Rectal smooth muscle tissue (tissue), 1 donor: Measurements from ENCODE around the gene KMT2E.

Experiments
- H3K27ac ChIP-seq: one replicate; pipeline ENCODE4 v1.7.0; 2013; ENCODE audit warnings: low read depth, low read length, inconsistent platforms
- H3K27me3 ChIP-seq: one replicate; pipeline ENCODE4 v1.7.0; 2013; ENCODE audit warnings: low read length; ENCODE audit not compliant: control insufficient read depth, insufficient read depth
- H3K36me3 ChIP-seq: one replicate; pipeline ENCODE4 v1.7.0; 2013; ENCODE audit warnings: low read length; ENCODE audit not compliant: control insufficient read depth, insufficient read depth
- H3K4me1 ChIP-seq: one replicate; pipeline ENCODE4 v1.7.0; 2013; ENCODE audit warnings: low read length; ENCODE audit not compliant: control insufficient read depth, insufficient read depth
- H3K4me3 ChIP-seq: one replicate; pipeline ENCODE4 v1.7.0; 2013; ENCODE audit warnings: low read length
- H3K9ac ChIP-seq: one replicate; pipeline ENCODE4 v1.7.0; 2013; ENCODE audit warnings: low read length

The KMT2E gene

DNA sequence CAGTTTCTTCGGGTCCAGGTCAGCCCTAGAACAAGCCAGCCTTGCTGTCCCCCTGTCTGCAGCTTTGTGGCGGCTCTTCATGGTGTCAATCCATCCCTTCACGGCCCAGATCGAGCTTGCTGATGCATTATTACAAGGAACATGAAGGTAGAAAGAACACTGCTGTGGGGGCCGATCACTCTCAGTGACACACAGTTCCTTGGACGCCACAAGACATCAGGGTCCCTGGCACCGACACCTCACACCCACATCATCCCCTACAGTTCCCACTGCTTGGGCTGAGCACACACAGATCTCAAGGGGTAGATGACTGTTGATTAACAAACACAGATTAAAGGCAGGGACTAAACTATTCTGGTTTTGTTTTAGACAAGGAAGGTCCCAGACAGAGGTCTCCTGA is 119.4 kb downstream of the KMT2E start:
- Histone ChIP-seq H3K27ac (no peak overlapping the region), H3K27me3 (no peaks in the 10 kb centered on the region), H3K36me3 (peaks cover 4% of the 10 kb centered on the region), H3K9ac (no peak overlapping the region), H3K4me1 (no peaks in the 10 kb centered on the region), H3K4me3 (no peak overlapping the region)

DNA sequence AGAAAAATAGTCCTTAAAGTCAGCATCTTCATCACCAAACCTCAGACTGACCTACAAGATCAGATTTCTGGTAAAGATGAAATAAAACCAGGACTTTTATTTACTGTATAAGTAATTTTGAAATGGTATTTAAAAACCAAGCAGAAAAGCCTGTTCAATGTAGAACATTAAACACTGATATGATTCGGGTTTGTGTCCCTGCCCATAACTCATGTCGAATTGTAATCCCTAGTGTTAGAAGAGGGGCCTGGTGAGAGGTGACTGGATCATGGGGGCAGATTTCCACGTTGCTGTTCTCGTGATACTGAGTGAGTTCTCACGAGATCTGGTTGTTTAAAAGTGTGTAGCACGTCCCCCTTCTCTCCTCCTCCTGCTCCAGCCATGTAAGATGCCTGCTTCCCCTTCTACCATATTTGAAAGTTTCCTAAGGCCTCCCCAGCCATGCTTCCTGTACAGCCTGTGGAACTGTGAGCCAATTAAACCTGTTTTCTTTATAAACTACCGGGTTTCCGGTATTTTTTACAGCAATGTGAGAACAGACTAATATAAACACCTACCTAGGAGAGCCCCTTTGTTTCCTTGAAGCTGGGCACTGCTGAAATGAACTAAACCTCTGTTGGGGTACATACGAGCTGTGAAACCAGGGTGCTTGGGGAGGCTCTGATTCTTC is 120.1 kb downstream of the KMT2E start:
- Histone ChIP-seq H3K27ac (no peak overlapping the region), H3K27me3 (no peaks in the 10 kb centered on the region), H3K9ac (no peak overlapping the region), H3K4me3 (no peak overlapping the region), H3K4me1 (no peaks in the 10 kb centered on the region), H3K36me3 (peaks cover 8% of the 10 kb centered on the region)

DNA sequence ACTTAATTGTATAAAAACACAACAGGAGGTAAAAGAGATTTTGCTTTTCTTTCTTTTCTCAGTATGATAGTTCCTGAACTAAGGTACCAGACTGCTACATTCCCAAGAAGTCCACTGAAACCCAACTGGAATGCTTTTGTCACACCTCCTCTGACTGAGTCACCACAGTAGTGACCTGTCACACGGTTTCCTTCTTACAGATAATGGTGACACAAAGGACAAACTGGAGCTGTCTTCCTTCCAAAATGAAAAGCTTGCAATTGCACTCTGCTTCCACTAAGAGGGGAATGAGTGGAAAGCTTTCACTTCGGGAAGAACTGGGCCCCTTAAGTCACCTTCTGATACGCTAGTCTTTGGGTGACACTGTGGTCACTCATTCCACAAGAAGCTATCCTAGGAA is 122.2 kb downstream of the KMT2E start:
- Histone ChIP-seq H3K4me3 (no peak overlapping the region), H3K36me3 (peaks cover 11% of the 10 kb centered on the region), H3K27ac (no peak overlapping the region), H3K4me1 (no peaks in the 10 kb centered on the region), H3K27me3 (no peaks in the 10 kb centered on the region), H3K9ac (no peak overlapping the region)

DNA sequence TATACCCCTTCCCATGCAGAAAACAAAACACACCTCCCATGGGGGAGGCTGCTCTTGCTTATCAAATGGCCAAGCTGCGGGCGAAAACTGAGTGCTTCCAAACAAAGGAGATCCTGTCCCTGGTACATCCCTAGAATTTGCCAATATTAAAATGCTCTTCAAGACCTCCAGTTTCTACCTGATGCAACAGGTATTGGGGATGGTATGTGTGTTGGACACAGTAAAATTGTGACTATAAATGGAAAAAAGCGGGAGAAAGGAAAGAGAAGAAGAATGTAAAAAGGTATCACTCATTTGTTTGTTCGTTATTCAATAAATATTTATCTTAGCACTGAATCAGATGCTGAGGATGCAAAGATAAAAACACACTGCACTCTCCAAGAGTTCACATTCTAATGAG is 123.9 kb downstream of the KMT2E start:
- no peak overlapping the region for H3K4me3 ChIP-seq
- H3K4me1 ChIP-seq, result no peaks in the 10 kb centered on the region
- H3K27me3 ChIP-seq, result no peaks in the 10 kb centered on the region
- no peak overlapping the region for H3K27ac ChIP-seq
- peaks cover 11% of the 10 kb centered on the region for H3K36me3 ChIP-seq
- H3K9ac ChIP-seq, result no peak overlapping the region

- H3K4me3 ChIP-seq, result no peak overlapping the region
- peaks cover 11% of the 10 kb centered on the region for H3K36me3 ChIP-seq
- H3K4me1 ChIP-seq, result no peaks in the 10 kb centered on the region
- no peak overlapping the region for H3K27ac ChIP-seq
- H3K9ac ChIP-seq, result no peak overlapping the region
- no peaks in the 10 kb centered on the region for H3K27me3 ChIP-seq
Measured at GRCh38 chr7:105139381-105139780, 125.4 kb downstream of the KMT2E start.

- Histone ChIP-seq H3K4me1 (no peaks in the 10 kb centered on the region), H3K4me3 (no peak overlapping the region), H3K27ac (no peak overlapping the region), H3K27me3 (no peaks in the 10 kb centered on the region), H3K9ac (no peak overlapping the region), H3K36me3 (peaks cover 11% of the 10 kb centered on the region)
Measured at GRCh38 chr7:105141068-105141467, 127.1 kb downstream of the KMT2E start.

GRCh38 chr7:105149827-105150226 is 135.8 kb downstream of the KMT2E start:
- Histone ChIP-seq H3K9ac (no peak overlapping the region), H3K4me1 (no peaks in the 10 kb centered on the region), H3K4me3 (no peak overlapping the region), H3K36me3 (no peaks in the 10 kb centered on the region), H3K27me3 (no peaks in the 10 kb centered on the region), H3K27ac (no peak overlapping the region)

DNA sequence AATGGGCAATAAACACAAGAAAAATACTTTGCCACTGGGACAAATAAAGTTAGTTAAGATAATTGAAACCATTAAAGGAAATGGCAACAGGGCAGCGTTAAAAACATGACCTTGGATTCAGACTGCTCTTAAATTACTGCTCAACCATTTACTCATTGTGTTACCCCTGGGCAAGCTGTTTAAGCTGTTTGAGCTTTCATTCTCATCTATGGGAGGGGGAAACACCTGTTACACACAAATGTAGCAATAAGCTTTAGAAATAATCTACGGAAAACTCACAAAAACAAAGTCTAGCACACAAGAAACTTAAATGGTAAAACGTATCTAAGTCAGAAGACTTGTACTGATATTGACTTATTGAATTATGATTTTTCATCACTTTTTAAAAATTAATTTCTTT is 137.1 kb downstream of the KMT2E start:
- H3K9ac ChIP-seq, result no peak overlapping the region
- H3K4me1 ChIP-seq, result no peaks in the 10 kb centered on the region
- no peaks in the 10 kb centered on the region for H3K36me3 ChIP-seq
- no peak overlapping the region for H3K4me3 ChIP-seq
- no peak overlapping the region for H3K27ac ChIP-seq
- no peaks in the 10 kb centered on the region for H3K27me3 ChIP-seq

- Histone ChIP-seq H3K4me1 (no peaks in the 10 kb centered on the region), H3K36me3 (no peaks in the 10 kb centered on the region), H3K27me3 (no peaks in the 10 kb centered on the region), H3K27ac (no peak overlapping the region), H3K4me3 (no peak overlapping the region), H3K9ac (no peak overlapping the region)
Measured at GRCh38 chr7:105153531-105153930, 139.5 kb downstream of the KMT2E start.

DNA sequence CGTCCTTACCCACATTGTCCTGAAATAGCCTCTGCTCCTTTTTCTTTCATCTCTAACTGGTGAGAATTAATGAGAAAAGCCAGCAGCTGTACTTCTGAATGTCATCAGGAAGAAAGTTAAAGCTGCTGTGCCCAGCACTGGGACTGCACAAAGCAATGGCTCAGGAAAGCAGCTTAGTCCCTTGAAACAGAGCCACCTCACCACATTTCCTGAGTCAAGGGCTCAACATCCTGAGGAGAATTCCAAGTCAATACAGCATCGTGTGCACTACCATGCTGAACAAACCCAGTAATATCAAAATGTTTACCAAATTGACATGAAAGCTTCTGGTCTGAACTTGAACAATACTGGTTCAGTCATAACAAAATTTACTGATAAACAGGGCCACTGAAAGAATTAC is 140.1 kb downstream of the KMT2E start:
- no peak overlapping the region for H3K9ac ChIP-seq
- H3K4me3 ChIP-seq, result no peak overlapping the region
- H3K36me3 ChIP-seq, result no peaks in the 10 kb centered on the region
- no peaks in the 10 kb centered on the region for H3K27me3 ChIP-seq
- H3K27ac ChIP-seq, result no peak overlapping the region
- no peaks in the 10 kb centered on the region for H3K4me1 ChIP-seq

DNA sequence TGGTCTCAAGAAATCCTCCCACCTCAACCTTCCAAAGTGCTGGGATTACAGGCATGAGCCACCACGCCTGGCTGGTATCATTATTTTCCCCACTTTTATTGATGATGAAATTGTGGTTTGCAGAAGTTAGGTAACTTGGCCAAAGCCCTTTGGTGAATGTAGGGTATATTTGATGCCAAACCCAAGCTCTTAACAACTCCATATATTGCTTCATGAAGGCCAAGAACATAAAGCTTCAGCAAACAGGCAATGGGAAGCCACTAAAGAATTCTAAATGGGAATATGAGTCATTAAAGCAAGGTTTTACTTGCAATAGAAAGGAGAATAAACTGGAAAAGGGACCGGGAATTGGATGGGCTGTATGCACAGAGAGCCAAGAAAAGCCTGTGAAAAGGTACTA is 142.7 kb downstream of the KMT2E start:
- H3K9ac ChIP-seq, result no peak overlapping the region
- H3K27me3 ChIP-seq, result no peaks in the 10 kb centered on the region
- no peak overlapping the region for H3K27ac ChIP-seq
- H3K36me3 ChIP-seq, result no peaks in the 10 kb centered on the region
- H3K4me3 ChIP-seq, result no peak overlapping the region
- H3K4me1 ChIP-seq, result no peaks in the 10 kb centered on the region

GRCh38 chr7:105157278-105157677 is 143.3 kb downstream of the KMT2E start:
- no peak overlapping the region for H3K9ac ChIP-seq
- H3K27ac ChIP-seq, result no peak overlapping the region
- H3K36me3 ChIP-seq, result no peaks in the 10 kb centered on the region
- H3K4me3 ChIP-seq, result no peak overlapping the region
- no peaks in the 10 kb centered on the region for H3K4me1 ChIP-seq
- H3K27me3 ChIP-seq, result no peaks in the 10 kb centered on the region

GRCh38 chr7:105161366-105161765 is 147.4 kb downstream of the KMT2E start:
- no peak overlapping the region for H3K27ac ChIP-seq
- peaks cover 10% of the 10 kb centered on the region for H3K36me3 ChIP-seq
- H3K4me1 ChIP-seq, result no peaks in the 10 kb centered on the region
- H3K4me3 ChIP-seq, result no peak overlapping the region
- no peaks in the 10 kb centered on the region for H3K27me3 ChIP-seq
- no peak overlapping the region for H3K9ac ChIP-seq
